ENCODE results near the gene RWDD4.

GRCh38 chr4:183621875-183622274, 37.1 kb downstream of the RWDD4 start:
- TF ChIP-seq EZH2 (IDR thresholded peaks at IDR 0.05; ENCODE audit: insufficient read depth, low read length) (no peak), CTCF (IDR thresholded peaks at IDR 0.05; ENCODE audit: insufficient read depth, low read depth, low read length) (no peak)
